HG03066 (cell line): ENCODE results near the gene UNC13C.
"Not testable (repeated sequence)": the region's sequence is repeated elsewhere in the genome, so short reads cannot be mapped to it uniquely, and the experiment has no call there.

Source experiments
- ATAC-seq: cut with Tn5 transposase; IDR thresholded peaks from one replicate; pipeline ENCODE4 v1.9.1; 2021; ENCODE audit warnings: low read depth; ENCODE audit not compliant: unreplicated experiment

The UNC13C gene

DNA sequence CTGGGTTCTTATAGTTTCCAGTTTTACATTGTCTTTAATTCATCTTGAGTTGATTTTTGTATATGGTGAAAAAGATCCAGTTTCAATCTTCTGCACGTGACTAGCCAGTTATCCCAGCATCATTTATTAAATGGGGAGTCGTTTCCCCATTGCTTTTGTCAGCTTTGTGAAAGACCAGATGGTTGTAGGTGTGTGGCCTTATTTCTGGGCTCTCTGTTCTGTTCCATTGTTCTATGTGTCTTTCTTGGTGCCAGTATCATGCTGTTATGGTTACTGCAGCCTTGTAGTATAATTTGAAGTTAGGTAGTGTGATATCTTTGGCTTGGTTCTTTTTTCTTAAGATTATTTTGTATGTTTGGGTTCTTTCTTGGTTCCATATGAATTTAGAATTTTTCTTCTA, 432.2 kb downstream of the UNC13C start:
- ATAC-seq = no peak

GRCh38 chr15:54424171-54424570, 445.9 kb downstream of the UNC13C start:
- no peak for ATAC-seq

DNA sequence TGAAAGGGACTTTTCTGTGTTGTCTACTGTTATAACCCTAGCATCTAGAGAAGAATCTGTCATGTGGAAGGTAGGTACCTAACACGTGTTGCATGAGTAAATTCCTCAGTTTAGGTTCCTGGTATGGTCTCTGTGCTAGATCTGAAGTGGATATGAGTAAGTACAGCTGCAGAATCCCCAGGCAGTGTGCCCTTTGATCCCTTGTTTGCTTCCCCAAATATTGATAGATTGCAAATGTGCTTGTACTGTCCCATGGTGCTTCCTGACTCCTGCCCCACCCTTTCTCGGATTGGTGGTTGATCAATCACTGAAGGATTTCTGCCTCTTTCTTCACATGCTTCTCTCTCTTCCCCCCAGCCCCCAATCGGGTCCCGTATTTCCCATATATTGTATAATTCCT, 450.4 kb downstream of the UNC13C start:
- ATAC-seq = no peak

DNA sequence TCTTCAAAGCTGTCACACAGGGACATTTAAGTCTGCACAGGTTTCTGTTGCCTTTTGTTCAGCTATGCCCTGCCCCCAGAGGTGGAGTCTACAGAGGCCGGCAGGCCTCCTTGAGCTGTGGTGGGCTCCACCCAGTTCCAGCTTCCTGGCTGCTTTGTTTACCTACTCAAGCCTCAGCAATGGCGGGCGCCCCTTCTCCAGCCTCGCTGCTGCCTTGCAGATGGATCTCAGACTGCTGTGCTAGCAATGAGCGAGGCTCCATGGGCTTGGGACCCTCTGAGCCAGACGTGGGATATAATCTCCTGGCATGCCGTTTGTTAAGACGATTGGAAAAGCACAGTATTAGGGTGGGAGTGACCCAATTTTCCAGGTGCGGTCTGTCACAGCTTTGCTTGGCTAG, 472.0 kb downstream of the UNC13C start:
- not testable (repeated sequence) for ATAC-seq

- ATAC-seq = no peak
These were observed 478.2 kb downstream of the UNC13C start for GRCh38 chr15:54456413-54456812.

DNA sequence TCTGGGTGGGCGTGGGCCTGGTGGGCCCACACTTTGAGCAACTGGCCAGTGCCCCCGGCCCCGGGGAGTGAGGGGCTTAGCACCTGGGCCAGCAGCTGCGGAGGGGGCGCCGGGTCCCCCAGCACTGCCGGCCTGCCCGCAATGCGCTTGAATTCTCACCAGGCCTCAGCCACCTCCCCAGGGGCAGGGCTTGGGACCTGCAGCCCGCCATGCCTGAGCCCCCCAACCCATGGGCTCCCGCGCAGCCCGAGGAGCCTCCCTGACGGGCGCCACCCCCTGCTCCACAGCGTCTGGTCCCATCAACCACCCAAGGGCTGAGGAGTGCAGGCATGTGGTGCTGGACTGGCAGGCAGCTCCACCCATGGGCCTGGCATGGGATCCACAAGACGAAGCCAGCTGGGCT, 484.3 kb downstream of the UNC13C start:
- ATAC-seq = no peak

DNA sequence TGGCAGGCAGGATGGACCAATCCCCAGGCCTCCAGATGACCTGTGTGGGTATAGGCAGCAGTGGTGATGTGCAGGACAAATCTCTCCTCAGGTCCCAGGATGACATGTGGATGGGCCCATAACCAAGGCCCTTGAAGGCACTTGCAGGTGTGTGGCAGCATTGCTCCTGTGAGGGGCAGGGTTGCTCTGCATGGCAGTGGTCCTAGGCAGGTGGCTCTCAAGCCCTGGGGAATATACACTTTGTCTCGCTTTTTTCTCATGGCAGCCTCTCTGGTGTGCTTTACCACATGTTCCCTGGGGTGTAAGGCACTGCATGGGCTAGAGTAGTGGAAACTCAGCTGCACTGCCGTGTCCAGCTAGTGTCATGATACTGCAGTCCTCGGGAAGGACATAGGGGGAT, 503.6 kb downstream of the UNC13C start:
- no peak for ATAC-seq

DNA sequence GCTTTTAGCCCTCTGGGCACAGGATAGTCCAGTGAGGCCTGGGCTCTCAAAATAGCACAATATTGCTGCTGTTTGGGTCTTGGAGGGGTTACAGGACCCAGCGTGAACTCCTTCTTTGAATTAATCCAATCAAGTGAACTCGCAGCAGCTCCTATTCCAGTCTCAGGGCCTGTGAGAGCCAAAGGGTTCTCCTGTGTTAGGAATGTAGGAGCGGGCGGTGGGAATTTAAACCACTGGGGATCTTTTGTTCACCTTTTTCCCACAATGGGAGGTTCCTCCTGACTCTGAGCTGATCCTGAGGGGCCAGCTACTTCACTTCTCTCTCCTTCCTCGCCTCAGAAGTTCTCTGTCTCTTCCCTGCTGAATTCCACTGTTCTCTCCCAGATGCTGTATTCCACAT, 504.0 kb downstream of the UNC13C start:
- no peak for ATAC-seq

DNA sequence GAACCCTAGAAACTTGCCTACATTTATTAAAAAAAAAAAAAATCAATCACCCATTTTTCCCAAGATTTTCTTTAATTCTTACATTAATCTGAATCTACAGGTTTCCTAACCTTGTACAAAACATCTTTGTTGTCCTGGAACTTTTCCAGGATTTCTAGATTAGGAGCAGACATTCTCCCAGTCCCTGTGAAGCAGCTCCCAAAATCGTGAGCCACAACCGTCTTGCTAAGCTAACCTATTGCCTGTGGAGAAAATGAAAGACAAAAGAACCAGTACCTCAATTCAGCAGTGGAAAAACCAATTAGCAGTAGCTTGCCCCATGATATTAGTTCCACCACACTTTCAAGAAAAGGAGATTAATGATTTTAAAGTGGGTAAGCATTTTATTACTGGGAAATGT, 522.1 kb downstream of the UNC13C start:
- ATAC-seq = no peak

- no peak for ATAC-seq
These were observed 524.3 kb downstream of the UNC13C start for GRCh38 chr15:54502416-54503075.

DNA sequence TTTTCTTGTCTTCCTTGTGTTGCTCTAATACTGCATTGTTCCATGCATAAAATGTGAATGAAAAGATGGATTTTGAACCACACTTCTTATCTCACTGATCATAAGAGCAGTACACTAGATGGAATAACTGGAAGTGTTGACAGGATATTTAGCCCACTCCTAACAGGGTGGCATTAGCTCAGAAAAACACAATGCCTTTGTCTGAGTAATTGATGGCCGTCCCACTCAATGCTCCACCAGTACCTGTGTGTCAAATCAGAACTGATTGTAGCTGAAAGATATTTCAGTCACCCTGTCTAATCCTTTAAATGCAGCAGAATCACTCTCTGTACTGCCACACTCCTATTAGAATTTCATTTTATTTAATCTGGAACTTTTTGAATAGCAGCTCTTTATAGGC, 526.5 kb downstream of the UNC13C start:
- ATAC-seq = no peak

DNA sequence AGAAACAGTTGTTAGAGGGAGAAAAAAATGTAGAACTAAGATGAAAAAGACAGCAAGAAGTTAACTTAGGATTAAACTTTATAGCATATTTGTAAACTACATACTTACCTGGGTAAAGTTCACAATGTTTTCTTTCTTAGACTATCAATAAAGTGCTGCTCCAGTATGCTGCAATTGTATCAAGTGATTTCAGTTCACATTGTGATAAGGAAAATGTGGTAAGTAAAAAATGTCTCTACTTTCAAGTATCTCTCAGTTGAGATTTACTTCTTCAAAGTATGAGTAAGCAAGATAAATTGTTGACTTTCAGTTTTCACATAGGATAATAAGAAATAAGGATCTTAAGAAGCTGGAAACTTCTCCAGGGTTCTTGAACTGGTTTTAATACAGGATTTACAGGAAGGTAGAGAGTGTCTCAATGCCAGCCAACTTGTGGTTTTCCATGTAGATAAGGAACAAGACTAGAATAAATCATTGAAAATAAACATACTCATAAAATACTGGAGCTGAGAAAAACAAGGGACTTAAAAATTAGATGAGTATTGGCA, 528.8 kb downstream of the UNC13C start:
- ATAC-seq = no peak

DNA sequence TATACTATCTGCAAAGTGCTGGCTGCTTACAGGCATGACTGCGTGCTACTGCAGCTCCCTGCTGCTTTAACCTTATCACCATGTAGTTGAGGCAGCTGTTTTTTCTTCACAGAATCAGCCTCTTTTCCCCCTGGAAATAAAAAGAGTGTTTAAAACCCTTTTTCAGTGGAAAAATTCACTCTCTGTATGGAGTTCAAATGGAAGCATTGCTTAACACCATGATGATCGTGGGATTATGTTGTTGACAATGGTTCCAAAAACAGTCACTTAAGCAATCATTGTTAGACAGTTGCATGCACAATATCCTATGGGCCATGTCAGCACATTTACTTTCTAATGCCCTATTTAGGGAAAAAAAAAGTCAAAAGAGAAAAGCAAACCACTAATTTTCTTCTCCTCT, 536.4 kb downstream of the UNC13C start:
- ATAC-seq = no peak

- ATAC-seq = no peak
These were observed 537.7 kb downstream of the UNC13C start for GRCh38 chr15:54515664-54516582.

DNA sequence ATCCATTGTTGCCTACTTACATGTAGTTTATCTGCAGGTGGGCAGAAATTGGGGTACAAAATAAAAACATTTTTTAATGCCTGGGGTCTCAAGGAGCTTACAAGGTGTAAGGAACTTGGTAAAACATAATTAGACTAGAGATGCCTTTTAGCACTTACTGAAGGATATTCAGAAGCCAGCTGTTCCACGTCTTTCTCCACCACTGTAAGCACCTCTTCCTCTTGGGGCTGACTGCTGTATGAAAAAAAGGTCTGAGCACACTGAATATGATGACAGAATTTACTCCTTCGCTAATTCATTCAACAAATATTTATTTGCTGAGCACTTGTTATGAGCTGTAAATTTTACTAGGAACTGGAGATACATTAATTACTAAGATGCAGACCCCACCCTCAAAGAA, 539.1 kb downstream of the UNC13C start:
- no peak for ATAC-seq

- no peak for ATAC-seq
These were observed 540.1 kb downstream of the UNC13C start for GRCh38 chr15:54518156-54518882.

DNA sequence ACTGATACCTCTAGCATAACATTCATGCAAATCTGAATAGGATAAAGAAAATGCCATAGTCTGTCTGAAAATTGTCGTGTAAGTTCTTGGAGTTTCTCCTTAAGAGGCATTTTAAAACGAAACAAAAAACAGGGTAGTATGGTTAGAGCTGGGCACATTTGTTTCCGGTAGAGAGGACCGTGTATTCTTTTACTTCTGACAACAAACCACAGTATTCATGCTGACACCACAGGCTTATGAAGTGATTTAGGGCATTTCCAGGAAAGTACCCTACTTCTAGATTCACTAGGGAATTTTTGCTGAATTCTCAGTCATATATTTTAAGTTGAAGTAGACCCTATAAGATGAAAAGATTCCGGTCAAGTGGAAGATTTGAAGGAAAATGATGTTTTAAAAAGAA, 541.3 kb downstream of the UNC13C start:
- ATAC-seq = no peak

DNA sequence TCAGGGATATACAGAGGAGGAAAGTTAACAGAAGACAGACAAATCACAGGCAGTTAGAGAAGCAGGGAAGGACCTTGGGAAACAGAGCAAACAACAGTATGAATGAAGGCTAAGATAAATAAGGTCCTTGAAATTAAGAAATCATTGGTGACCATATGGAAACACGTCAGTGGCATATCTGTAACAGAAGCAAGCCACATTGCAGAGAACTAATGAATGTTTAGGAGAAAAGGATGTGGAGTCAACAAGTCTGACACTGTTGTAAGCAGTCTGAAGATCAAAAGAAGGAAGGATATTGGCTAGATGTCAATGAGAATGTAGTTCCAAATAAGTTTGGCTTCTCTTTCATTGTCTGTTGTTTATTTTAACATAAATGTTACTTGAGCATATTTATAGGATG, 542.4 kb downstream of the UNC13C start:
- no peak for ATAC-seq

GRCh38 chr15:54521206-54521605, 543.0 kb downstream of the UNC13C start:
- no peak for ATAC-seq

DNA sequence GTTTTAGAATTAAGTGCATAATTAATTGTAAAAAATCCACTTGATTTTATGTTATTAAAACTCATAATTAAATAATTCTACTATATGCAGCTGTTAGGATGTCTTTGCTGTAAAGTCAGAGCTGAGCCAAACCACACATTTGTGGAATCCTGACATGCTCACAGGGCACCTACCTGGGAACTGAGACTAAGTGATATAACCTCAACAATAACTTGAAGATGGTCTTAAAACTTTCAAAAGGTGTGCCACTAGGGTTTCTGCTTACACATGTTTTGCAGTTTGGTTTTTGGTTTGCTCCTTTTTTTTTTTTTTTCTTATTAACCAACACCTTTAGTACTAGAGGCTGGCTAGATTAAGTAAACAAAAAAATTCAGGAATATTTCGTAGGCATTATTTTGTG, 549.8 kb downstream of the UNC13C start:
- no peak for ATAC-seq

GRCh38 chr15:54540721-54541120, 562.5 kb downstream of the UNC13C start:
- no peak for ATAC-seq
